GM20000 (cell line): Measurements from ENCODE around the gene NPHP4.

Experiments
- DNase-seq: peaks from one replicate; pipeline ENCODE4 v3.0.0; 2012; ENCODE audit warnings: low spot score
- CTCF ChIP-seq: IDR thresholded peaks from 2 replicates; pipeline ENCODE4 v1.5.1; 2012; ENCODE audit warnings: mild to moderate bottlenecking, control low read depth; ENCODE audit errors: extremely low read depth, missing control alignments

Gene NPHP4

GRCh38 chr1:5884110-5884509 is 108.1 kb downstream of the NPHP4 start:
- TF ChIP-seq CTCF, result no peak
- no peak for DNase-seq

- DNase-seq, result no peak
- TF ChIP-seq CTCF, result no peak
Measured at GRCh38 chr1:5883129-5884048, 108.8 kb downstream of the NPHP4 start.

GRCh38 chr1:5882367-5883128 is 109.7 kb downstream of the NPHP4 start:
- TF ChIP-seq CTCF, result no peak
- no peak for DNase-seq

GRCh38 chr1:5881526-5882222 is 110.6 kb downstream of the NPHP4 start:
- no peak for TF ChIP-seq CTCF
- DNase-seq, result no peak

GRCh38 chr1:5880630-5881405 is 111.4 kb downstream of the NPHP4 start:
- DNase-seq, result no peak
- TF ChIP-seq CTCF, result no peak

GRCh38 chr1:5879421-5879820 is 112.8 kb downstream of the NPHP4 start:
- DNase-seq, result no peak
- TF ChIP-seq CTCF, result no peak
